ENCODE results near the gene KCTD8. TPM values are rescaled to one million over a fixed set of nuclear protein-coding genes. Genes with fewer than 3 reads are reported as not detected.
A peak's percentile ranks its signal among the peaks of the same experiment; 100 is the strongest.

Gene KCTD8
- total RNA-seq, 1 experiment from 2014 or later = not detected

DNA sequence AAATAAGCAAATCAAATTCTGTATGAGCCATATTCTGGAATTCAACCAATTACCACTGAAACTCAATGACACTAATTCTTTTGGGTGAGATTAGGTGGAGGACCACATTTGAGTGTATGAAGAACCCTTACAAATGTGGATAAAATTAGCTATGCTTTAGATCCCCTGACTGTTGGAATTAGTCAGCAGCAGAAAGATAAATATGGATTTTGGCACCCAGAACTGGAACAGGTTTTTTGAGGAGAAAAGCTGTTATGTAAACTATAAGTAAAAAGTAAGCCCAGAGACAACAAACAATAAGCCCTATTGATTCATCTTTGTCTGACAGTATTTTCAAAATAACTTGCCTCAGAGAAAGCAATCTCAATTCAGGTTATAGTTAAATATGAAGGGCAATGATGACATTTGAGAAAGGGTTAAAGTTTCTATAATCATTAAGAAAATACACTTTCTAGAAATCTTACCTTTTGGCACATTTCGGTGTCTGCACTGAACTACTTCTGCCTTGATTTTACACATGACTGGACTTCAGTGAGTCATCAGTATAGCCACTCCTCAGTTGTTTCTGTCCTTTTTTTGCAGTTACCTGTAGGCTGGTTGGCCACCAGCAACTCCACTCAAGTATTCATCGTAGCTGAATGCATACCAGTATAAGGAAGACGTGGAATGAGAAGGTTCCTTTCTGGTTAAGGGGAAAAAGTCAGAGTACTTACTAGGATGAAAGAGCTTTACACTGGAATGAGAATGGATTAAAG lies 80.0 kb downstream of the KCTD8 start:
- in situ Hi-C loops (cut with HindIII; ENCODE audit: low pct_unique_long_range_greater_than_20kb, low sequenced_read_pairs) = no loop called here
- DNase-seq (ENCODE audit: low read depth, low spot score) = no peak

DNA sequence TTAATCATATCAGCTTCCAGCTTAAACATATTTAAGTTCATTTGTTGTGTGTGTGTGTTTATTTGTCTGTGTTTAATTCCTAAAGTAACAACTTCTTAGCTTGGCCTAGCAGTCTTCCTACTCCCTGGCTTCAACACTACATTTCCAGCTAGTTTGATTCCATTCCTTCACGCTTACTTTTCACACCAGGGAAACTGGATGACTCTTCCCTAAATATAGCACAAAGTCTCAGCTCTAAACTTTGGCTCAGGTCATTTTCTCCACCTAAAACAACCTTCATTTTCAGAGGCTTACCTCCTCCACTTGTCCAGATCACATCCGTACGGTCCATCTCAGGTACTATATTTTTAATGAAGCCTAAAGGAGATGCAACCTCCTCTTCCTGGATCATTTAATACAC lies 94.4 kb downstream of the KCTD8 start:
- in situ Hi-C loops (cut with HindIII; ENCODE audit: low pct_unique_long_range_greater_than_20kb, low sequenced_read_pairs) = no loop called here
- no peak for DNase-seq (ENCODE audit: low read depth, low spot score)

DNA sequence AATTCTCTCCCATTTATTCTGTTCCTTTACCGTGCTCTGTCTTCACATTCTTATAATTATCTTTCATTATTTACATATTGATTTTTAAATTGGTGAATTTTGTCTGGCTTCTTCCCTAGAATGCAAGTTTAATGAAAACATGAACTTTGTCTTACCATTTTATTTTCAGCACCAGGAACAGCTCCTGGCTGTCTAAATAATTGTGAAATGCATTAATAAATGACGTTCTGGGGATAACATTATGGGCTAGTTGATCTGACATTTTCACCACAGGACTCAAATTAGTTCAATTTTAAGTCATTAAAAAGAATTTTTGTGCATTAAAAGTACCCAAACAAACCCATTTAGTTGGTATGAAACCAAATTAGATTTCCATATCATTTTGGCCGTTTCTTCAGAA lies 97.5 kb downstream of the KCTD8 start:
- no peak for DNase-seq (ENCODE audit: low read depth, low spot score)
- in situ Hi-C loops (cut with HindIII; ENCODE audit: low pct_unique_long_range_greater_than_20kb, low sequenced_read_pairs) = no loop called here

DNA sequence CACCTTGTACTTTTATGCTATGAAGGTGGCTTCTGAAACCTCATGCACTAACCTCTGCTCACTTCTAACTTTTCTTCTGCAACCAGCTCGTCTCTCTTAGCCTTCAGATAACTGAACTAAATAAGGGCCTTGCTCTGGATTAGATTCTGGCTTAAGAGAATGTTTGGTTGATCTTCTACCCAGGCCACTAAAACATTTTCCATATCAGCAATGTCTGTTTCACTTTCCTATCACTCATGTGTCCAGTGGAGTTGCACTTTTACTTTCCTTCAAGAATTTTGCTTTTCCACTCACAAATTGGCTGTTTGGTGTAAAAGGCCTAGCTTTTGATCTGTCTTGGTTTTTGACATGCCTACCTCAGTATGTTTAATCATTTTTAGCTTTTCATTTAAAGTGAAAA lies 105.8 kb downstream of the KCTD8 start:
- DNase-seq (ENCODE audit: low read depth, low spot score) = no peak
- in situ Hi-C loops (cut with HindIII; ENCODE audit: low pct_unique_long_range_greater_than_20kb, low sequenced_read_pairs) = no loop called here

DNA sequence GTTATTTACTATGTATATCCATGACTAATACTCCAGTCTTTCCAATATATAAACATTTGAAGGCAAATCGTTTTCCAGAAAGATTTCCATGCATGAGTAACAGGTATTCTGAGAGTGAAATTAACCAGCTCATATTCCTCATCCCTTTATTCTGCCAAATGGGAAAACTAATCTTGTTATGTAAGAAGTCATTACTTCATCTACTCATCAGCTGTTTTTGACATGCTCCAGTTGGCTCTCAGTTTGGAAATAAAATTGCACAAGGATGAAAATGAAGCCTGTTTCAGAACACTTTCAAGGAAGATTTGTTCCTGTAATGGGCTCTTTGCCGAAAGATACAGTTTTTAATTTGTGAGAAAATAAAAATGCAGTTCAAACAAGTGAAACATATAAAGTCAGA lies 121.9 kb downstream of the KCTD8 start:
- no peak for DNase-seq (ENCODE audit: low read depth, low spot score)
- in situ Hi-C loops (cut with HindIII; ENCODE audit: low pct_unique_long_range_greater_than_20kb, low sequenced_read_pairs) = no loop called here

DNA sequence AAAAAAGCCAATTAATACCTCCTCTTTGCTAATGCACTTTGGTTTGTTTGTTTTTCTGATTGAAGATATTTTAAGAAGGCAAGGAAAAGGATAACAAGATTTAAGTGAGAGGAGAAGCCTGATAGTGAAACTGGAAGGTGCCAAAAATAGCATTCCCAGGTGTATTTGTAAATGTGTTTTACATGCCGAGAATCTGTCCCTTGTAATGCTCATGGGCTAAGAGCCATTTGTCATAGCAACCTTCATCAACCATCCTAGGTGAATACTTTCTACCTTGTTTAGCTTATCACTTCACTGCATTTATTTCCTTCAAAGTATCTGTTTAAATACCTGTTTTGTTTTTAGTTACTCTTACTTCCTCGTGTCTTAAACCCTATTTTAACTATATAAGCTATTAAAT lies 127.8 kb downstream of the KCTD8 start:
- in situ Hi-C loops (cut with HindIII; ENCODE audit: low pct_unique_long_range_greater_than_20kb, low sequenced_read_pairs) = no loop called here
- no peak for DNase-seq (ENCODE audit: low read depth, low spot score)

DNA sequence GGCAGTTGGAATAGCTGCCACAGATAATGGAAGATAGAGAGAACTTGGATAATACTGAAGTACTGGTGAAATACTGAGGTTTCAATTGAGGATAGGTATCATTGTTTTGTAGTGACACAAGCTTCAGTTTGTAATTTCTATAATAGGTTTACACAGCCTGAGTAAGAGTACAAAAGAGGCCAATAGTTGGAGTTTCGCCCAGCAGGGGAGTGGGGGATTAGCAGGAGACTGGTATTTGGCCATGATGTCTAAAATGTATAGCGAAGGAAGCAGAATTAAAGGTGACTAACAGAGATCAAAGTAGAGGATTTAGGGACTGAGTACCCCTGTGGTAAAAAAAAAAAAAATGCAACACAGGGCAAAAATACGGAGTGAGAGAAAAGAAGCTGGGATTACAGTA lies 129.5 kb downstream of the KCTD8 start:
- in situ Hi-C loops (cut with HindIII; ENCODE audit: low pct_unique_long_range_greater_than_20kb, low sequenced_read_pairs) = no loop called here
- no peak for DNase-seq (ENCODE audit: low read depth, low spot score)

DNA sequence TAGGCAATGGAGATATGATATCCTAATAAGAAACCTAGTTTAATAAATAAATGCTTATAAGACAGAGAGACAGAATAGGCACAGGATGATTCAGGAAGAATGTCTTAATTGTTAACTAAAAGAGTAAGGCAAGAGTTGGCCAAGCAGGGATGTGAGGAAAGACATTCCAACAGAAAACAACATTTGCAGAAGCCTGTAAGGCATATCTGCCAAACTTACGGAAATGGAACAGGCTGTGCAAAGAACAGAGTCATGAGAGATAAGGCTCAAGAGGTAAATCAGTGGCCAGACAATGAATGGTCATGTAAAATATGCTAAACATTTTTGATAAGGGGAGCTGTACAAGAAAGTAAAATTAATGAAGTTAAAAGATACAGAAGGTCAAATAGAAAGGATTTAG lies 134.9 kb downstream of the KCTD8 start:
- in situ Hi-C loops (cut with HindIII; ENCODE audit: low pct_unique_long_range_greater_than_20kb, low sequenced_read_pairs) = no loop called here
- no peak for DNase-seq (ENCODE audit: low read depth, low spot score)

DNA sequence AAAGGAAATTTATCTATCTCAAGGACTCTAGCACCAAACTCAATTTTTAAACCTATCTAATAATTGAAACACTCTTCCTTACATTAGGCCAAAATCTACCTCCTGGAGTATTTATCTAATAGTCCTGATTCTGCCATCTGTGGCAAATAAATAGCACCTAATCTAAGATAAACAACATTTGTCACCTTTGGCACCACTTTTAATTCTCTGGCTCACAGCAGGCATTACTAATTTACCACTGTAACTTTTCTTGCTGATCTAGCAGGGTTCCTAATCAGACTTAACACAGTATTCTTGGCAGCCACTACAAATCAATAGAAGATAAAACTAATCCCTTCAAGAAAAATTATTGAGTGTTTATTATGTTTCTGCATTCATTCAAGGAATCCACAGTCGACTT lies 161.1 kb downstream of the KCTD8 start:
- no peak for DNase-seq (ENCODE audit: low read depth, low spot score)
- in situ Hi-C loops (cut with HindIII; ENCODE audit: low pct_unique_long_range_greater_than_20kb, low sequenced_read_pairs) = no loop called here

DNA sequence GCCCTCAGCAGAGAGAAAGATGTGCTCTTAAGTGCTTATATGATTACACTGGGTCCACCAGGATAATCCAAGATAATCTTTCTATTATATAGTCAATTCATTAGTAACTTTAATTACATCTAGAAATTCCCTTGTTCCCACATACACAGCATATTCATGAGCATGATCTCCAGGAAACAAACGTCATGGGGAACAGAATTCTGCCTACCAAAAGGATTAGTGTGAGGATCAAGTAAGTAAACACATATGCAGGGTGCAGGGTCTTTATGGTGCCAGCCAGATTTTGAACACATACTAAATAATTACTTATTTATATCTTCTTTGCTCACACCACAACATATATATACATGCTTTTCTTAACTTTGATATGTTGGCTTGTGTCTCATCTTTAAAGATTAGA lies 169.1 kb downstream of the KCTD8 start:
- DNase-seq (ENCODE audit: low read depth, low spot score) = no peak
- in situ Hi-C loops (cut with HindIII; ENCODE audit: low pct_unique_long_range_greater_than_20kb, low sequenced_read_pairs) = no loop called here

DNA sequence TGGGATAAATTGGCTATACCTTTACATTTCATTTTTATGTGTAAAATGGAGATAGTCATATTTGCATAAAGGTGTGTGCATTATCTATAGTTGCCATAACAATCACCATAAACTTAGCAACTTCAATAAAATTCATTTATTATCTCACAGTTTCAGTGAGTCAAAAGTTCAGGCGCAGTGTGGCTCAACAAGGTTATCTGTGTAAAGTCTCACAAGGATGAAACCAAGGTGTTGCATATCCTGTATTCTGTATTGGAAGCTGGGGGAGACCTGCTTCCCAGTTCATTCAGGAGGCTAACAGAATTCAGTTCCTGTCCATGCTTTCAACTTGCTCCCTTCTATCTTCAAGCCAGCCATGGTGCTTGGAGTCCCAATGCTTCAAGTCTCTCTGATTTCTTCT lies 169.5 kb downstream of the KCTD8 start:
- no peak for DNase-seq (ENCODE audit: low read depth, low spot score)
- in situ Hi-C loops (cut with HindIII; ENCODE audit: low pct_unique_long_range_greater_than_20kb, low sequenced_read_pairs) = no loop called here

DNA sequence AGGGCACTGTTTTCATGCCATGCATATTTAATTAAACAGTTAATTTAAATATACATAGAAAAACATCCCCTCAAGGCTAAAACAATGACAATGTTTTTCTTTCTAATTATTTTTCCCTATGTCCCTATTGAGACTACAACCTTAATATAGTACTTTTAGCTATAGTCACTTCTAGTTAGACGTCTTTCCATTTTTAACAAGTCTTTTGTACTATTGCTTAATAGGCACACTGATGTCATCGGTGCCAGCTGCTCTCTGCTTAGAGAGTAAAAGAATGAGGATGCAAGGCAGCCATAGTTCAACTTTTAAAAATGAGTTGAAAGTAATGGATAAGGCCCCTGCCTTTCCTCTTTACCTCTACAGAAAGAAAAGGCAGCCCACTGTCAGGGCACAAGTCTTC lies 191.1 kb downstream of the KCTD8 start:
- no peak for DNase-seq (ENCODE audit: low read depth, low spot score)
- in situ Hi-C loops (cut with HindIII; ENCODE audit: low pct_unique_long_range_greater_than_20kb, low sequenced_read_pairs) = no loop called here

DNA sequence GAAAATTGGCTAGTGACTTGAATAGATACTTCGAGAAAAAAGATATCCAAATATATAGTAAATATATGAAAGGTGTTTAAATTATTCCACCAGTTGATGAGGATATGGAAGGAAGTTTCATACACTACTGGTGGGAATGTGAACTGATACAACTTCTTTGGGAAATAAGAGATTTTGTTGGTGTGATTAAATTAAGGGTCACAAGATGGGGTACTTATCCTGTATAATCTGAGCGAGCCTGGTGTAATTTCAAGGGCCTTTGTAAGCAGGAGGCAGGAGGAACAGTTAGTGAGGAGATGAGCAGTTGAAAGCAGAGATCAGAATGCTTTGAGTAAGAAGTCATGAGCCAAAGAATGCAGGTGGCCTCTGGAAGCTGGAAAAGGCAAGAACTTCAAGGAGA lies 192.2 kb downstream of the KCTD8 start:
- in situ Hi-C loops (cut with HindIII; ENCODE audit: low pct_unique_long_range_greater_than_20kb, low sequenced_read_pairs) = no loop called here
- peak; percentile 38 for DNase-seq (ENCODE audit: low read depth, low spot score)

DNA sequence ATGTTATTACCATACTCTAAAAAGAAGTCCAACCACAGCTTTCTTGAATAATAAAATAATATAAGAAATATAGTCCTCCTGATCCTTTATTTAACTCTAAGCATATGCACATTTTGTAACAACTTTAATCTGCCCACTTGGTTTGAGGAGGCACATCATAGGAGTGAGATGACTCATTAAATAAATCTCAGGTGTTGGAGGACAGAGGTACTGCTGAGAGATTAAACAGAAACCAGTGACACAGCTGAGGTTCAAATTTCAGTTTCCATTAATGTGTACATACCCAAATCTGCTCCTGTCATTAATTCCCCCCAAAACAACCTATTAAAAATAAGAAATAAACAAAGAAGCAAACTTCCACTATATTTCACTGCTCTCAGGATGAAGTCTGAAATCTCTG lies 211.0 kb downstream of the KCTD8 start:
- no peak for DNase-seq (ENCODE audit: low read depth, low spot score)
- in situ Hi-C loops (cut with HindIII; ENCODE audit: low pct_unique_long_range_greater_than_20kb, low sequenced_read_pairs) = no loop called here

DNA sequence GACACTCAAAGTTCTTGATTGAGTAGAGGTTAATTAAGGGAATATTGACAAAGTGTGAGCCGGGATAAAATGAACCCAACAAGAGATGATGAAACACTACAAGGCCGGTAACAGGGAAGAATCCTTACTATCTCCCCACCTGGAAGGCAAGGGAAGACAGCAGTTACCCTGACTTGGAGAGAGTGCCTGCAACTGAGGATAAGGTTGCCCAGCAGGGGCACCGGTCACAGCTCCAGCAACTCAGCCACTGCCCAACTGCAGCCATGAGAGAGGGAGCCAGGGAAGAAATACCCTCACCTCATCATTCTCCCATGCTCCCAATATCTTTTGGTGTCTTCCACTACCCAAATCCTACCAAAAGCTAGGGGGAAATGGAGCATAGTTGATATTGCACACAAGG lies 212.7 kb downstream of the KCTD8 start:
- DNase-seq (ENCODE audit: low read depth, low spot score) = no peak
- in situ Hi-C loops (cut with HindIII; ENCODE audit: low pct_unique_long_range_greater_than_20kb, low sequenced_read_pairs) = no loop called here

DNA sequence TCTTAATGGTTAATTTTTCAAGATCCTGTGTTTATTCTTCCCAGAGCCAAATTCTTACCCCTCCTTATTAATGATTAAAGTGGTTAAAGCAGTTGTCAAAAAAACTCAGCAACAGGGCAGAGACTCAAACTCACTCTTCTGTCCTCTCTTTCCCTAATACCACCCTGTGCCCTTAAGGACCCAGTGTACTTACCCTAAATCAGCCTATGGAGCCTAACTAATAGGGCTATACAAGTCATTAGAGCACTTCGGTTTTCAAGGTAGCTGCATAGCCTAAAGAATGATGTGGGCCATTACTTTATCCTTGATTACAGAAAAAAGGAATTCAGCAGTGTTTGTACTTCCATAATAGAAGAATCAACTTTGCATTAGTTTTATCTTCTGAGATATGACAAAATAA lies 216.3 kb downstream of the KCTD8 start:
- in situ Hi-C loops (cut with HindIII; ENCODE audit: low pct_unique_long_range_greater_than_20kb, low sequenced_read_pairs) = no loop called here
- no peak for DNase-seq (ENCODE audit: low read depth, low spot score)

DNA sequence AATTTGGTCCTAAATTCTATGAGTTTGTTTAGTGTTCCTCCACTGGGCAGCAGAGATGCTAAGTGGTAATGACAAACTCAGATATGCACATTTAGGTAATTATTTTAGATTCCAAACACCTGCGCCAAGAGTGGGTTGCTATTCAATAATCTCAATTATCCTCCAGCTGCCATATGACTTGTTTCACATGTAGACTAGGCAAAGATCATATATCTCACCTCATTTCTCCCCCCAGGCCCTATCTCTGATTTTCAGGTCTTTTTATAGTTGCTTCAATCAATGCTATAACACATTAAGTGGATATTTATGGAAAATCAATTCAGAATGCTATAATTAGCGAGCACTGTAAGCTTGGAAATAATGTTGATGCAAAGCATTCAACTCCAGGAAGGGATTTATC lies 217.6 kb downstream of the KCTD8 start:
- in situ Hi-C loops (cut with HindIII; ENCODE audit: low pct_unique_long_range_greater_than_20kb, low sequenced_read_pairs) = no loop called here
- no peak for DNase-seq (ENCODE audit: low read depth, low spot score)

DNA sequence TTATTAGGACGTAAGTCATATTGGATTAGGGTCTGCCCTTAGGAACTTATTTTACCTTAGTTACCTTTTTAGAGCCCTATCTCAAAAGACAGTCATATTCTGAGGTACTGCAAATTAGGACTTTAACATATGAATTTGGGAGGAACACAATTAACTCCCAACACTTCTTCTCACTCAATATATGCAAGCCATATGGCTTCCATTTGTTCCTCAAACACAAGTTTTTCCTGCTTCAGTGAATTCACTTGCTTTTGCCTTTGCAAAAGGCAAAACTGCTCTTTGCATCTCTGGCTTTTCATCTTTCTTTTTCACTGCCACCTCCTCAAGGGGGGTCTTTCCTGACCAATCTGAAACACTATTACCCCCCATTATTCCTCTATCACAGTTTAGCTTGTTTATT lies 220.3 kb downstream of the KCTD8 start:
- in situ Hi-C loops (cut with HindIII; ENCODE audit: low pct_unique_long_range_greater_than_20kb, low sequenced_read_pairs) = no loop called here
- no peak for DNase-seq (ENCODE audit: low read depth, low spot score)

DNA sequence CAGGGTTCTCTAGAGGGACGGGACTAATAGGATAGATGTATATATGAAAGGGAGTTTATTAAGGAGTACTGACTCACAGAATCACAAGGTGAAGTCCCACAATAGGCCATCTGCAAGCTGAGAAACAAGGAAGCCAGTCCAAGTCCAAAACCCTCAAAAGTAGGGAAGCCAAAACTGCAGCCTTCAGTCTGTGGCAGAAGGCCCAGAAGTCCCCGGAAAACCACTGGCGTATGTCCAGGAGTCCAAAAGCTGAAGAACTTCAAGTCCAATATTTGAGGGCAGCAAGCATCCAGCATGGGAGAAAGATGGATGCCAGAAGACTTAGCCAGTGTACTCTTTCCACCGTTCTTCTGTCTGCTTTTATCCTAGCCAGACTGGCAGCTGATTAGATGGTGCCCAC lies 227.2 kb downstream of the KCTD8 start:
- no peak for DNase-seq (ENCODE audit: low read depth, low spot score)
- in situ Hi-C loops (cut with HindIII; ENCODE audit: low pct_unique_long_range_greater_than_20kb, low sequenced_read_pairs) = no loop called here

DNA sequence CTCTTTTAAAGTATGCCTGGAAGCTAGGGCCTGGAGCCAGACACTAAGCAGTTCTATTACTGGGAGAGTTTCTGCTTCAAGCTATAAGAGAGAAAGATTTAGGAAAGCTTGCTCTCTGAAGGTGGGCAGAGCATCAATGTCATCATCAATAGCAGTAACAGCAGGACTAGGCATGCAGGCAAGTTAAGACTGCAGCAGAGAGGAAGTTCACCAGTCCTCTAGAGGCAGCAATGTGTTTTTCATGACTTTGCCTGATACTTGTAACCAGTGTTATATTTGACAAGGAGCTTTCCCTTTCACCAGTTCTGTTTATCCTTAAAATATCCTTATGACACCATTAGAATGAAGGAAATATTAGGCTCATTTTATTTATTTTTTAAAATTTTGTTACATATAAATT lies 237.9 kb downstream of the KCTD8 start:
- DNase-seq (ENCODE audit: low read depth, low spot score) = no peak
- in situ Hi-C loops (cut with HindIII; ENCODE audit: low pct_unique_long_range_greater_than_20kb, low sequenced_read_pairs) = no loop called here
